ENCODE results near the gene DNAH12. TPM values are rescaled to one million over a fixed set of nuclear protein-coding genes. Genes with fewer than 3 reads are reported as not detected.

The DNAH12 gene
- total RNA-seq, 1 experiment from 2014 or later, result not detected

DNA sequence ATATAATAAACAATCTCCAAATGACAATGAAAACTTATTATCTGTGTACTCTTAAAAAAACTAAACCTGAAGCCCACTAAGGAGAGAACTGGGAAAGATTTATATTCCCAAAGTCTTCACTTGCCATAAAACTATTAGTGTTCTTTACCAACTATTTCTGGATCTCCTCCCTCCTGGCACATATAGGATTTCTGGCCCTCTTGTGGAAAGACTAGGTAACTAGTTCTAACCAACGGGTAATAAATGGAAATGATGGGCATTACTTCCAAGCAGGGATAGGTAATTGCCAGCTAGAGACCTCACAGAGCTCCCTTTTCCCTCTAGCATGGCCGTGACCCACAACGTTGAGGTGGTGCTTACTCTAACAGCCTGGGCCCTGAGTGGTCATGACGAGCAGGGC is 110.1 kb downstream of the DNAH12 start:
- TF ChIP-seq, protein P1, sequence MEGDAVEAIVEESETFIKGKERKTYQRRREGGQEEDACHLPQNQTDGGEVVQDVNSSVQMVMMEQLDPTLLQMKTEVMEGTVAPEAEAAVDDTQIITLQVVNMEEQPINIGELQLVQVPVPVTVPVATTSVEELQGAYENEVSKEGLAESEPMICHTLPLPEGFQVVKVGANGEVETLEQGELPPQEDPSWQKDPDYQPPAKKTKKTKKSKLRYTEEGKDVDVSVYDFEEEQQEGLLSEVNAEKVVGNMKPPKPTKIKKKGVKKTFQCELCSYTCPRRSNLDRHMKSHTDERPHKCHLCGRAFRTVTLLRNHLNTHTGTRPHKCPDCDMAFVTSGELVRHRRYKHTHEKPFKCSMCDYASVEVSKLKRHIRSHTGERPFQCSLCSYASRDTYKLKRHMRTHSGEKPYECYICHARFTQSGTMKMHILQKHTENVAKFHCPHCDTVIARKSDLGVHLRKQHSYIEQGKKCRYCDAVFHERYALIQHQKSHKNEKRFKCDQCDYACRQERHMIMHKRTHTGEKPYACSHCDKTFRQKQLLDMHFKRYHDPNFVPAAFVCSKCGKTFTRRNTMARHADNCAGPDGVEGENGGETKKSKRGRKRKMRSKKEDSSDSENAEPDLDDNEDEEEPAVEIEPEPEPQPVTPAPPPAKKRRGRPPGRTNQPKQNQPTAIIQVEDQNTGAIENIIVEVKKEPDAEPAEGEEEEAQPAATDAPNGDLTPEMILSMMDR (IDR thresholded peaks at IDR 0.05 in 2 of 3, conservative IDR thresholded peaks at IDR 0.05 in 1 of 3; ENCODE audit: borderline replicate concordance in 1 of 3, insufficient read depth in 1 of 3, low read depth in 2 of 3, low read length in 2 of 3), result peak; percentile 53 to 64 (median 63); a peak in 5 of 6 replicates
- no peak for TF ChIP-seq EGR1 (IDR thresholded peaks at IDR 0.05; ENCODE audit: low read depth)
- peak; percentile 70 for TF ChIP-seq RAD21 (IDR thresholded peaks at IDR 0.05; ENCODE audit: low read depth)
- H4K20me1 ChIP-seq (ENCODE audit: insufficient read depth), result no peaks in the 10 kb centered on the region
- ChIA-PET RAD21 (ENCODE audit: low non-redundant PET in 1 of 2, low total read pairs in 2 of 2, uncharacterized antibody in 2 of 2, unreplicated experiment in 2 of 2) (interaction anchor here in 1 of 2 experiments (0.6 kb wide), 1 partner anchor 27 kb away, joined by 5 read pairs; no protein-coding TSS in a partner anchor), CTCF (interaction anchor here (0.9 to 1.8 kb wide), 9 partner anchors 9 to 264 kb away, joined by 3 to 12 read pairs (median 4); no protein-coding TSS in a partner anchor), POLR2A (interaction anchor here (1.1 to 1.2 kb wide), 2 partner anchors 11 to 56 kb away, joined by 3 to 5 read pairs; no protein-coding TSS in a partner anchor)
- H3K9me2 ChIP-seq (ENCODE audit: insufficient read depth), result no peaks in the 10 kb centered on the region
- H2AFZ ChIP-seq (ENCODE audit: low read depth, low read length, poor library complexity, severe bottlenecking), result peak overlapping the region; percentile 70
- ATAC-seq (peak; percentile 96), DNase-seq (ENCODE audit: low read depth, low spot score) (peak; percentile 62)
- intact Hi-C loops (cut with micrococcal nuclease), result loop anchor here (1.0 to 2.0 kb wide), 3 partner anchors 37 to 333 kb away; no protein-coding TSS in a partner anchor
- H3K27ac ChIP-seq (ENCODE audit: low read depth, low read length), result no peak overlapping the region
- no peaks in the 10 kb centered on the region for H3K9me3 ChIP-seq (ENCODE audit: control insufficient read depth in 1 of 2, insufficient read depth in 1 of 2, low read depth in 1 of 2, low read length in 2 of 2)
- H3K79me2 ChIP-seq (ENCODE audit: insufficient read depth, low read length), result no peaks in the 10 kb centered on the region
- H3K27me3 ChIP-seq (ENCODE audit: insufficient read depth, low read length), result no peaks in the 10 kb centered on the region
- H3K4me3 ChIP-seq (replicated peaks in 1 of 2; ENCODE audit: low read depth in 1 of 2, low read length in 2 of 2), result no peak overlapping the region
- no peaks in the 10 kb centered on the region for H3K36me3 ChIP-seq (ENCODE audit: control insufficient read depth in 1 of 2, insufficient read depth in 2 of 2, low read length in 2 of 2)
- no TSS peak for BruUV-seq (replicated peaks)
- no peaks in the 10 kb centered on the region for H3K4me1 ChIP-seq (ENCODE audit: control insufficient read depth in 1 of 2, insufficient read depth in 2 of 2, low read length in 2 of 2)
- H3K9ac ChIP-seq (ENCODE audit: low read length), result no peak overlapping the region
- no peak overlapping the region for H3K4me2 ChIP-seq (ENCODE audit: low read length)

DNA sequence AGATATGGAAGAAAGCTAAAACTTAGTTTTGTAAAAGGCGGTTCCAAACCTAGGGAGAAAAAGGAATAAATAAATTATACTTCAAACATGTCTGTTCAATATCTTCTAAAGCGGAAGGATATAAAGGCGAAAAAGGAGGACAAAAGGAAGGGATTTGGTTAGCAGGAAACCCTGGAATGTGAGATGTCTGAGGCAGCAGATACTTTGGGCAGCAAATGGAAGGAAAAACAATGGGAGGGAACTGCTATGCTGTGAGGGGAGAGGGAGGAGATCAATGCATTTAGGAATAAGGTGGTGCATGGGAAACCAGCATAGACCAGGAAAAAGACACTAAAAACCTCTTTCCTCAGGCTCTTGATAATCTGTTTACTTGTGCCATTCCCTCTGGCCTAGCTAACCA is 120.8 kb downstream of the DNAH12 start:
- Histone ChIP-seq H3K4me2 (ENCODE audit: low read length) (no peak overlapping the region), H2AFZ (ENCODE audit: low read depth, low read length, poor library complexity, severe bottlenecking) (peak overlapping the region; percentile 74), H3K9ac (ENCODE audit: low read length) (no peak overlapping the region), H3K9me2 (ENCODE audit: insufficient read depth) (no peaks in the 10 kb centered on the region), H3K4me3 (replicated peaks in 1 of 2; ENCODE audit: low read depth in 1 of 2, low read length in 2 of 2) (no peak overlapping the region), H3K9me3 (ENCODE audit: control insufficient read depth in 1 of 2, insufficient read depth in 1 of 2, low read depth in 1 of 2, low read length in 2 of 2) (no peaks in the 10 kb centered on the region), H3K36me3 (ENCODE audit: control insufficient read depth in 1 of 2, insufficient read depth in 2 of 2, low read length in 2 of 2) (no peaks in the 10 kb centered on the region), H3K27ac (ENCODE audit: low read depth, low read length) (no peak overlapping the region), H4K20me1 (ENCODE audit: insufficient read depth) (no peaks in the 10 kb centered on the region), H3K27me3 (ENCODE audit: insufficient read depth, low read length) (no peaks in the 10 kb centered on the region), H3K4me1 (ENCODE audit: control insufficient read depth in 1 of 2, insufficient read depth in 2 of 2, low read length in 2 of 2) (no peaks in the 10 kb centered on the region), H3K79me2 (ENCODE audit: insufficient read depth, low read length) (no peaks in the 10 kb centered on the region)
- intact Hi-C loops (cut with micrococcal nuclease), result no loop called here
- ChIA-PET POLR2A (no interaction called here), RAD21 (ENCODE audit: low non-redundant PET in 1 of 2, low total read pairs in 2 of 2, uncharacterized antibody in 2 of 2, unreplicated experiment in 2 of 2) (no interaction called here), CTCF (no interaction called here)
- ATAC-seq (no peak), DNase-seq (ENCODE audit: low read depth, low spot score) (no peak)
- BruUV-seq (replicated peaks), result no TSS peak
- TF ChIP-seq, protein P2, sequence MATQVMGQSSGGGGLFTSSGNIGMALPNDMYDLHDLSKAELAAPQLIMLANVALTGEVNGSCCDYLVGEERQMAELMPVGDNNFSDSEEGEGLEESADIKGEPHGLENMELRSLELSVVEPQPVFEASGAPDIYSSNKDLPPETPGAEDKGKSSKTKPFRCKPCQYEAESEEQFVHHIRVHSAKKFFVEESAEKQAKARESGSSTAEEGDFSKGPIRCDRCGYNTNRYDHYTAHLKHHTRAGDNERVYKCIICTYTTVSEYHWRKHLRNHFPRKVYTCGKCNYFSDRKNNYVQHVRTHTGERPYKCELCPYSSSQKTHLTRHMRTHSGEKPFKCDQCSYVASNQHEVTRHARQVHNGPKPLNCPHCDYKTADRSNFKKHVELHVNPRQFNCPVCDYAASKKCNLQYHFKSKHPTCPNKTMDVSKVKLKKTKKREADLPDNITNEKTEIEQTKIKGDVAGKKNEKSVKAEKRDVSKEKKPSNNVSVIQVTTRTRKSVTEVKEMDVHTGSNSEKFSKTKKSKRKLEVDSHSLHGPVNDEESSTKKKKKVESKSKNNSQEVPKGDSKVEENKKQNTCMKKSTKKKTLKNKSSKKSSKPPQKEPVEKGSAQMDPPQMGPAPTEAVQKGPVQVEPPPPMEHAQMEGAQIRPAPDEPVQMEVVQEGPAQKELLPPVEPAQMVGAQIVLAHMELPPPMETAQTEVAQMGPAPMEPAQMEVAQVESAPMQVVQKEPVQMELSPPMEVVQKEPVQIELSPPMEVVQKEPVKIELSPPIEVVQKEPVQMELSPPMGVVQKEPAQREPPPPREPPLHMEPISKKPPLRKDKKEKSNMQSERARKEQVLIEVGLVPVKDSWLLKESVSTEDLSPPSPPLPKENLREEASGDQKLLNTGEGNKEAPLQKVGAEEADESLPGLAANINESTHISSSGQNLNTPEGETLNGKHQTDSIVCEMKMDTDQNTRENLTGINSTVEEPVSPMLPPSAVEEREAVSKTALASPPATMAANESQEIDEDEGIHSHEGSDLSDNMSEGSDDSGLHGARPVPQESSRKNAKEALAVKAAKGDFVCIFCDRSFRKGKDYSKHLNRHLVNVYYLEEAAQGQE (IDR thresholded peaks at IDR 0.05; ENCODE audit: low read depth), result no peak
- TF ChIP-seq RAD21 (IDR thresholded peaks at IDR 0.05; ENCODE audit: low read depth), result no peak
- TF ChIP-seq EGR1 (IDR thresholded peaks at IDR 0.05; ENCODE audit: low read depth), result no peak
- no peak for TF ChIP-seq YY1 (IDR thresholded peaks at IDR 0.05; ENCODE audit: extremely low read depth, insufficient replicate concordance, low read depth, low read length)
- TF ChIP-seq JUND (IDR thresholded peaks at IDR 0.05), result no peak
- TF ChIP-seq TCF7L2 (IDR thresholded peaks at IDR 0.05; ENCODE audit: borderline replicate concordance, extremely low read depth, insufficient read depth, insufficient read length), result no peak
- no peak for TF ChIP-seq SRF (IDR thresholded peaks at IDR 0.05; ENCODE audit: low read depth)
- TF ChIP-seq, protein P1 (IDR thresholded peaks at IDR 0.05 in 2 of 3, conservative IDR thresholded peaks at IDR 0.05 in 1 of 3; ENCODE audit: borderline replicate concordance in 1 of 3, insufficient read depth in 1 of 3, low read depth in 2 of 3, low read length in 2 of 3), result no peak

All from HCT116 (cell line).